Activated CD8-positive, alpha-beta memory T cell treated with anti-CD3 and anti-CD28 coated beads for 24 hours (primary cell): ENCODE measurements around the gene ATP8A2.
"Not testable (repeated sequence)": the region's sequence is repeated elsewhere in the genome, so short reads cannot be mapped to it uniquely, and the experiment has no call there.

Source experiments
- DNase-seq: peaks from one replicate; pipeline ENCODE4 v3.0.0-alpha.2; 2020

The ATP8A2 gene

GRCh38 chr13:25939961-25940687 lies 568.4 kb downstream of the ATP8A2 start:
- no peak for DNase-seq

GRCh38 chr13:25943081-25943480 lies 571.3 kb downstream of the ATP8A2 start:
- no peak for DNase-seq

- DNase-seq = no peak
These were observed 571.9 kb downstream of the ATP8A2 start for GRCh38 chr13:25943658-25944057.

- DNase-seq = no peak
These were observed 573.8 kb downstream of the ATP8A2 start for GRCh38 chr13:25945596-25945995.

GRCh38 chr13:25946321-25946720 lies 574.5 kb downstream of the ATP8A2 start:
- no peak for DNase-seq

- DNase-seq = no peak
These were observed 577.1 kb downstream of the ATP8A2 start for GRCh38 chr13:25948910-25949309.

- DNase-seq = no peak
These were observed 580.1 kb downstream of the ATP8A2 start for GRCh38 chr13:25951831-25952230.

GRCh38 chr13:25954080-25954479 lies 582.3 kb downstream of the ATP8A2 start:
- not testable (repeated sequence) for DNase-seq

GRCh38 chr13:25954943-25955342 lies 583.2 kb downstream of the ATP8A2 start:
- DNase-seq = not testable (repeated sequence)

GRCh38 chr13:25958986-25959385 lies 587.2 kb downstream of the ATP8A2 start:
- DNase-seq = no peak

GRCh38 chr13:25961294-25961693 lies 589.5 kb downstream of the ATP8A2 start:
- no peak for DNase-seq

GRCh38 chr13:25963674-25964073 lies 591.9 kb downstream of the ATP8A2 start:
- DNase-seq = no peak

- DNase-seq = no peak
These were observed 593.8 kb downstream of the ATP8A2 start for GRCh38 chr13:25965596-25965995.

GRCh38 chr13:25966086-25966485 lies 594.3 kb downstream of the ATP8A2 start:
- DNase-seq = no peak

GRCh38 chr13:25967144-25967543 lies 595.4 kb downstream of the ATP8A2 start:
- no peak for DNase-seq

GRCh38 chr13:25971047-25971446 lies 599.3 kb downstream of the ATP8A2 start:
- no peak for DNase-seq

- no peak for DNase-seq
These were observed 599.8 kb downstream of the ATP8A2 start for GRCh38 chr13:25971459-25972145.

GRCh38 chr13:25973085-25973484 lies 601.3 kb downstream of the ATP8A2 start:
- DNase-seq = no peak

- DNase-seq = no peak
These were observed 601.8 kb downstream of the ATP8A2 start for GRCh38 chr13:25973576-25973975.

- no peak for DNase-seq
These were observed 605.4 kb downstream of the ATP8A2 start for GRCh38 chr13:25977216-25977615.

- no peak for DNase-seq
These were observed 605.9 kb downstream of the ATP8A2 start for GRCh38 chr13:25977671-25978070.

GRCh38 chr13:25978961-25979360 lies 607.2 kb downstream of the ATP8A2 start:
- DNase-seq = no peak

GRCh38 chr13:25979371-25979770 lies 607.6 kb downstream of the ATP8A2 start:
- no peak for DNase-seq

- DNase-seq = no peak
These were observed 608.5 kb downstream of the ATP8A2 start for GRCh38 chr13:25980255-25980654.

GRCh38 chr13:25981060-25981459 lies 609.3 kb downstream of the ATP8A2 start:
- DNase-seq = no peak
